Endothelial cell (in vitro differentiated cells): ENCODE measurements around the gene ZDHHC15. TPM values are rescaled to one million over a fixed set of nuclear protein-coding genes. Genes with fewer than 3 reads are reported as not detected.
"Not testable (repeated sequence)": the region's sequence is repeated elsewhere in the genome, so short reads cannot be mapped to it uniquely, and the experiment has no call there.

Source experiments
- DNase-seq: peaks from one replicate; pipeline ENCODE4 v3.0.0; 2021; ENCODE audit warnings: low spot score
- H3K27ac Mint-ChIP-seq: one replicate; pipeline ENCODE4 v1.8.0; 2021; ENCODE audit warnings: mixed read lengths, inconsistent platforms; ENCODE audit not compliant: unreplicated experiment
- H3K27me3 Mint-ChIP-seq: one replicate; pipeline ENCODE4 v1.8.0; 2021; ENCODE audit warnings: mild to moderate bottlenecking, moderate library complexity, mixed read lengths, inconsistent platforms; ENCODE audit not compliant: unreplicated experiment
- H3K36me3 Mint-ChIP-seq: one replicate; pipeline ENCODE4 v1.8.0; 2021; ENCODE audit warnings: mild to moderate bottlenecking, low read depth, mixed read lengths, inconsistent platforms; ENCODE audit not compliant: unreplicated experiment
- H3K4me1 Mint-ChIP-seq: one replicate; pipeline ENCODE4 v1.8.0; 2021; ENCODE audit warnings: mild to moderate bottlenecking, mixed read lengths, inconsistent platforms; ENCODE audit not compliant: unreplicated experiment
- H3K4me3 Mint-ChIP-seq: one replicate; pipeline ENCODE4 v1.8.0; 2021; ENCODE audit warnings: mild to moderate bottlenecking, mixed read lengths, inconsistent platforms; ENCODE audit not compliant: unreplicated experiment
- H3K9me3 Mint-ChIP-seq: one replicate; pipeline ENCODE4 v1.8.0; 2021; ENCODE audit warnings: mixed read lengths, inconsistent platforms; ENCODE audit not compliant: unreplicated experiment
- total RNA-seq: library from RNA; stranded (reverse); fragmentation: NEBNext Ultra II Directional; extraction: Animal tissue kit (Norgen Biotek cat#: 25700); gene quantifications from one replicate; pipeline ENCODE4 v1.2.1, GENCODE V29; 2021; ENCODE audit not compliant: unreplicated experiment
- TF ChIP-seq, protein P1 (sequence below): fragments of 200-600 bp; sonication (generic); IDR thresholded peaks from one replicate; pipeline ENCODE4 v1.5.0; 2021; ENCODE audit warnings: antibody characterized with exemption; ENCODE audit not compliant: unreplicated experiment

Gene ZDHHC15
- total RNA-seq, 1 donor from 2014 or later: 3.7 TPM

- H3K27ac Mint-ChIP-seq: no peak overlapping the region
- peaks cover 2% of the 10 kb centered on the region for H3K27me3 Mint-ChIP-seq
- TF ChIP-seq, protein P1, sequence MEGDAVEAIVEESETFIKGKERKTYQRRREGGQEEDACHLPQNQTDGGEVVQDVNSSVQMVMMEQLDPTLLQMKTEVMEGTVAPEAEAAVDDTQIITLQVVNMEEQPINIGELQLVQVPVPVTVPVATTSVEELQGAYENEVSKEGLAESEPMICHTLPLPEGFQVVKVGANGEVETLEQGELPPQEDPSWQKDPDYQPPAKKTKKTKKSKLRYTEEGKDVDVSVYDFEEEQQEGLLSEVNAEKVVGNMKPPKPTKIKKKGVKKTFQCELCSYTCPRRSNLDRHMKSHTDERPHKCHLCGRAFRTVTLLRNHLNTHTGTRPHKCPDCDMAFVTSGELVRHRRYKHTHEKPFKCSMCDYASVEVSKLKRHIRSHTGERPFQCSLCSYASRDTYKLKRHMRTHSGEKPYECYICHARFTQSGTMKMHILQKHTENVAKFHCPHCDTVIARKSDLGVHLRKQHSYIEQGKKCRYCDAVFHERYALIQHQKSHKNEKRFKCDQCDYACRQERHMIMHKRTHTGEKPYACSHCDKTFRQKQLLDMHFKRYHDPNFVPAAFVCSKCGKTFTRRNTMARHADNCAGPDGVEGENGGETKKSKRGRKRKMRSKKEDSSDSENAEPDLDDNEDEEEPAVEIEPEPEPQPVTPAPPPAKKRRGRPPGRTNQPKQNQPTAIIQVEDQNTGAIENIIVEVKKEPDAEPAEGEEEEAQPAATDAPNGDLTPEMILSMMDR: no peak
These were observed 156.0 kb downstream of the ZDHHC15 start for GRCh38 chrX:75366861-75367260.

GRCh38 chrX:75365243-75365975 is 157.4 kb downstream of the ZDHHC15 start:
- H3K27me3 Mint-ChIP-seq: peaks cover 2% of the 10 kb centered on the region
- H3K9me3 Mint-ChIP-seq: no peaks in the 10 kb centered on the region
- no peaks in the 10 kb centered on the region for H3K36me3 Mint-ChIP-seq
- H3K27ac Mint-ChIP-seq: no peak overlapping the region
- H3K4me3 Mint-ChIP-seq: no peak overlapping the region
- TF ChIP-seq, protein P1: no peak
- no peaks in the 10 kb centered on the region for H3K4me1 Mint-ChIP-seq
- no peak for DNase-seq

More at GRCh38 chrX:75366861-75367260, 156.0 kb downstream of the ZDHHC15 start:
- Mint-ChIP-seq H3K4me1 (no peaks in the 10 kb centered on the region), H3K36me3 (no peaks in the 10 kb centered on the region), H3K4me3 (no peak overlapping the region), H3K9me3 (no peaks in the 10 kb centered on the region)
- no peak for DNase-seq

GRCh38 chrX:75361788-75362187 is 161.0 kb downstream of the ZDHHC15 start:
- no peak overlapping the region for H3K27ac Mint-ChIP-seq
- no peaks in the 10 kb centered on the region for H3K4me1 Mint-ChIP-seq
- no peaks in the 10 kb centered on the region for H3K9me3 Mint-ChIP-seq
- TF ChIP-seq, protein P1: no peak
- H3K27me3 Mint-ChIP-seq: no peaks in the 10 kb centered on the region
- no peaks in the 10 kb centered on the region for H3K36me3 Mint-ChIP-seq
- no peak overlapping the region for H3K4me3 Mint-ChIP-seq
- no peak for DNase-seq

DNA sequence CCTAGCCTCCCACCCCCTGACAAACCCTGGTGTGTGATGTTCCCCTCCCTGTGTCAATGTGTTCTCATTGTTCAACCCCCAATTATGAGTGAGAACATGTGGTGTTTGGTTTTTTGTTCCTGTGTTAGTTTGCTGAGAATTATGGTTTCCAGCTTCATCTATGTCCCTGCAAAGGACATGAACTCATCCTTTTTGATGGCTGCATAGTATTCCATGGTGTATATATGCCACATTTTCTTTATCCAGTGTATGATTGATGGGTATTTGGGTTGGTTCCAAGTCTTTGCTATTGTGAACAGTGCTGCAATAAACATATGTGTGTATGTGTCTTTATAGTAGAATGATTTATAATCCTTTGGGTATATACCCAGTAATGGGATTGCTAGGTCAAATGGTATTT is 174.2 kb downstream of the ZDHHC15 start:
- not testable (repeated sequence) for H3K4me3 Mint-ChIP-seq, H3K27me3 Mint-ChIP-seq, H3K9me3 Mint-ChIP-seq, DNase-seq, H3K36me3 Mint-ChIP-seq, H3K4me1 Mint-ChIP-seq, H3K27ac Mint-ChIP-seq

GRCh38 chrX:75337525-75337924 is 185.3 kb downstream of the ZDHHC15 start:
- no peak overlapping the region for H3K27ac Mint-ChIP-seq
- H3K4me1 Mint-ChIP-seq: no peaks in the 10 kb centered on the region
- peaks cover 25% of the 10 kb centered on the region for H3K36me3 Mint-ChIP-seq
- TF ChIP-seq, protein P1: no peak
- no peak overlapping the region for H3K4me3 Mint-ChIP-seq
- DNase-seq: no peak
- H3K27me3 Mint-ChIP-seq: no peaks in the 10 kb centered on the region
- no peaks in the 10 kb centered on the region for H3K9me3 Mint-ChIP-seq
